Calu3 (cell line): ENCODE data around the gene RAB1B. TPM values are rescaled to one million over a fixed set of nuclear protein-coding genes. Genes with fewer than 3 reads are reported as not detected.

Experiments
- Bru-seq: library from RNA; stranded (reverse); fragments of 400-500 nt; gene quantifications from one replicate; lab custom pipeline; 2021; lab: Mats Ljungman, UMichigan
- BruChase-seq, 2 experiments: library from RNA; stranded (reverse); fragments of 400-500 nt; gene quantifications; one replicate each; lab custom pipeline; 2021; lab: Mats Ljungman, UMichigan
- BruUV-seq: library from RNA; stranded (reverse); fragments of 400-500 nt; replicated peaks from 2 replicates; lab custom pipeline; 2021; lab: Mats Ljungman, UMichigan
- CTCF ChIA-PET: fragments of 300-600 bp; sonication (Branson Sonifier 250); formaldehyde crosslinking; loops from one replicate; lab custom pipeline; 2022; ENCODE audit warnings: antibody characterized with exemption; lab: Charles Lee
- DNase-seq: peaks from one replicate; pipeline ENCODE4 v3.0.0; 2022
- H3K27ac Mint-ChIP-seq: one replicate; pipeline ENCODE4 v1.8.0; 2022; ENCODE audit warnings: mixed read lengths; ENCODE audit not compliant: unreplicated experiment
- H3K27me3 Mint-ChIP-seq: one replicate; pipeline ENCODE4 v1.8.0; 2022; ENCODE audit warnings: mixed read lengths; ENCODE audit not compliant: unreplicated experiment
- H3K36me3 Mint-ChIP-seq: one replicate; pipeline ENCODE4 v1.8.0; 2022; ENCODE audit warnings: mild to moderate bottlenecking, moderate library complexity, mixed read lengths; ENCODE audit not compliant: insufficient read depth, unreplicated experiment
- H3K4me1 Mint-ChIP-seq: one replicate; pipeline ENCODE4 v1.8.0; 2022; ENCODE audit warnings: mild to moderate bottlenecking, low read depth, mixed read lengths; ENCODE audit not compliant: unreplicated experiment
- H3K4me3 Mint-ChIP-seq: one replicate; pipeline ENCODE4 v1.8.0; 2022; ENCODE audit warnings: mild to moderate bottlenecking, low read depth, moderate library complexity, mixed read lengths; ENCODE audit not compliant: unreplicated experiment
- H3K9me3 Mint-ChIP-seq: one replicate; pipeline ENCODE4 v1.8.0; 2022; ENCODE audit warnings: low read depth, mixed read lengths; ENCODE audit not compliant: unreplicated experiment
- intact Hi-C: fragments of 100-400 bp; cut with micrococcal nuclease; formaldehyde crosslinking; loops from one replicate; pipeline ENCODE4 v1.10.0; 2022; ENCODE audit not compliant: unreplicated experiment
- long read RNA-seq: library from polyadenylated mRNA; stranded (forward); transcript quantifications from one replicate; pipeline ENCODE4 v2.0.0, GENCODE V29; 2022
- total RNA-seq: library from RNA; stranded (reverse); gene quantifications from 2 replicates; pipeline ENCODE4 v1.2.3, GENCODE V29; 2022
- TF ChIP-seq, protein P1 (sequence below): fragments of 200-600 bp; IDR thresholded peaks from one replicate; pipeline ENCODE4 v1.8.0; 2022; ENCODE audit warnings: antibody characterized with exemption; ENCODE audit not compliant: unreplicated experiment

Gene RAB1B
- total RNA-seq (144 and 146 TPM in 2 replicates), Bru-seq, nascent RNA (percentile 74 among the genes with signal in this experiment), BruChase-seq, experiment 1, labeled RNA remaining after a 6-hour chase (percentile 93 among the genes with signal in this experiment), BruChase-seq, experiment 2, labeled RNA remaining after a 2-hour chase (percentile 83 among the genes with signal in this experiment)
- long read RNA-seq, partial matches to known transcripts, result 0 of 81 reads
- long read RNA-seq, other reads (novel, unspliced or antisense), result 77 of 81 reads

DNA sequence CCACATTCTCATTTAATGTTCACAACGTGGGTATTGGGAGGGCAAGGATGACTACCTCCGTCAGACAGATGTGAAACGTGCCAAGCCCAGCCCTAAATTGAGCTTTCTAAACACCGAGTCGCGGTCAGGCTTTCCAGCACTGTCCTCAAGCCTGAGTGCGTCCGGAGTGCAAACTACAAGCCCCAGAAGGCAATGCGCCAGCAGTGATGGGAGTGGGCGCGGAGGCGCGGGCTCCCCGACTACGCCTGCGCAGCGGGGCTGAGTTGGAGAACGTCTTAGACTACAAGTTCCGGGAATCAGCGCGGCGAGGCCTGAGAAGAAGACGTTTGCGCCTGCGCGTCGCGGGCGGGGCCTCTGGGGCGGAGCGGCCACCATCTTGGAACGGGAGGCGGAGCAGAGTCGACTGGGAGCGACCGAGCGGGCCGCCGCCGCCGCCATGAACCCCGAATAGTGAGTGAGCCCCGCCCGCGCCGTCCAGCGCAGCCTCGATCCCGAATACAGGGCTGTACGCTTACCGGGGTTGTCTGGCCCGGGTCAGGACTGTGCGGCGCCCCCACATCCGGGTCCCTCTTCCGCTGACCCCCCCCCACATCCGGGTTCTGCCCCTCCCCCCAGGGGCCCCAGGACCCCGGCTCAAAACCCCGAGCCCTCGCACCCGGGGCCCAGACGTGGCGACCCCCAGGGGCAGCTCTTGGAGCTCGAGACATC is at the start of gene RAB1B:
Gene RAB1B, plus strand, starts transcription at position 396 of the 708 bp plus-strand sequence. Its CDS starts 41 bp downstream, at position 437.
- BruUV-seq, result no TSS peak
- intact Hi-C loops, result no loop called here
- no peaks in the 10 kb centered on the region for H3K9me3 Mint-ChIP-seq
- TF ChIP-seq, protein P1, sequence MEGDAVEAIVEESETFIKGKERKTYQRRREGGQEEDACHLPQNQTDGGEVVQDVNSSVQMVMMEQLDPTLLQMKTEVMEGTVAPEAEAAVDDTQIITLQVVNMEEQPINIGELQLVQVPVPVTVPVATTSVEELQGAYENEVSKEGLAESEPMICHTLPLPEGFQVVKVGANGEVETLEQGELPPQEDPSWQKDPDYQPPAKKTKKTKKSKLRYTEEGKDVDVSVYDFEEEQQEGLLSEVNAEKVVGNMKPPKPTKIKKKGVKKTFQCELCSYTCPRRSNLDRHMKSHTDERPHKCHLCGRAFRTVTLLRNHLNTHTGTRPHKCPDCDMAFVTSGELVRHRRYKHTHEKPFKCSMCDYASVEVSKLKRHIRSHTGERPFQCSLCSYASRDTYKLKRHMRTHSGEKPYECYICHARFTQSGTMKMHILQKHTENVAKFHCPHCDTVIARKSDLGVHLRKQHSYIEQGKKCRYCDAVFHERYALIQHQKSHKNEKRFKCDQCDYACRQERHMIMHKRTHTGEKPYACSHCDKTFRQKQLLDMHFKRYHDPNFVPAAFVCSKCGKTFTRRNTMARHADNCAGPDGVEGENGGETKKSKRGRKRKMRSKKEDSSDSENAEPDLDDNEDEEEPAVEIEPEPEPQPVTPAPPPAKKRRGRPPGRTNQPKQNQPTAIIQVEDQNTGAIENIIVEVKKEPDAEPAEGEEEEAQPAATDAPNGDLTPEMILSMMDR, result no peak
- peak within 1 kb of the TSS; percentile 85 for H3K27ac Mint-ChIP-seq
- H3K27me3 Mint-ChIP-seq, result no peaks in the 10 kb centered on the region
- peak; percentile 99 for DNase-seq
- peak within 1 kb of the TSS; percentile 95 for H3K4me3 Mint-ChIP-seq
- CTCF ChIA-PET, result interaction anchor here (0.6 to 1.0 kb wide), 6 partner anchors 10 to 435 kb away, joined by 3 to 9 read pairs (median 4); no protein-coding TSS in a partner anchor
- peaks cover 16% of the 10 kb centered on the region for H3K4me1 Mint-ChIP-seq
- peaks cover 62% of the 10 kb centered on the region for H3K36me3 Mint-ChIP-seq

DNA sequence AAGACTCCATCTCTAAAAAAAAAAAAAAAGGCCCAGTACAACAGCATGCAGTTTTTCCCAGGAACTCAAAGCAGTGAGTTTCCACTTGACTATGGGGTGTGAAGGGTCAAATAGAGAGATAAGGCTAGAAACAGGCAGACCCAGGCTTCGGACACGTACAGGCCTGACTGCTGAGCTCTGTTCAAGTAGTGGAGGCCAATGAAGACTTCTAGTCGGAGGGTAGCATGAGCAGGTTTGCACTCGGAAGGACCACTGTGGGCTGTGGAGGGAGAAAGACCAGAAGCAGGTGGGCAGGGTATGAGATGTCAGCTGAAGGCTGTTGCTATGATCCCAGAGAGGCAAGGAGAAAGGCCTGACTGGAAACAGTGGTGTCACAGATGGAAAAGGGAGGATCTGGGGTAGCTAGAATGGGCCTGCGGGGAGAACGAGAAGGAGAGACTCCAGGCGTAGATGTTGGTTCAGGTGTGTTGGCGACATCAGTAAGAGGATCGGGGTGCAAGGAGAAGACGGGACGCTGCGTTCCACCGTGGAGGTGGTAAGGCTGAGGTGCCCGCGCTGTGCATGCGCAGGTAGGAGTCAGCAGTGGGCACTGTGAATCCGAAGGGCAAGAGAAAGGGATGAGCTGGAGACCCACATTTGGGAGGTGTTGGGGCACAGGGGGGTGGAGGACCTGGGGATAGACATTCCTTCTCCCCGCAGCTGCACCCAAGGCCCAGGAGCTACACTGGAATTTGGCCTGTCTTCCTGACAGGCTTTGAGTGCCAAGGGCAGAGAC is 49.4 kb upstream of the RAB1B start:
- Mint-ChIP-seq H3K27me3 (no peaks in the 10 kb centered on the region), H3K4me3 (no peak overlapping the region), H3K36me3 (peaks cover 5% of the 10 kb centered on the region), H3K27ac (no peak overlapping the region), H3K9me3 (no peaks in the 10 kb centered on the region), H3K4me1 (peaks cover 8% of the 10 kb centered on the region)
- DNase-seq, result no peak
- no TSS peak for BruUV-seq
- TF ChIP-seq, protein P1, result no peak
- intact Hi-C loops, result no loop called here
- CTCF ChIA-PET, result interaction anchor here (0.7 kb wide), 1 partner anchor 443 kb away, joined by 5 read pairs; no protein-coding TSS in a partner anchor

DNA sequence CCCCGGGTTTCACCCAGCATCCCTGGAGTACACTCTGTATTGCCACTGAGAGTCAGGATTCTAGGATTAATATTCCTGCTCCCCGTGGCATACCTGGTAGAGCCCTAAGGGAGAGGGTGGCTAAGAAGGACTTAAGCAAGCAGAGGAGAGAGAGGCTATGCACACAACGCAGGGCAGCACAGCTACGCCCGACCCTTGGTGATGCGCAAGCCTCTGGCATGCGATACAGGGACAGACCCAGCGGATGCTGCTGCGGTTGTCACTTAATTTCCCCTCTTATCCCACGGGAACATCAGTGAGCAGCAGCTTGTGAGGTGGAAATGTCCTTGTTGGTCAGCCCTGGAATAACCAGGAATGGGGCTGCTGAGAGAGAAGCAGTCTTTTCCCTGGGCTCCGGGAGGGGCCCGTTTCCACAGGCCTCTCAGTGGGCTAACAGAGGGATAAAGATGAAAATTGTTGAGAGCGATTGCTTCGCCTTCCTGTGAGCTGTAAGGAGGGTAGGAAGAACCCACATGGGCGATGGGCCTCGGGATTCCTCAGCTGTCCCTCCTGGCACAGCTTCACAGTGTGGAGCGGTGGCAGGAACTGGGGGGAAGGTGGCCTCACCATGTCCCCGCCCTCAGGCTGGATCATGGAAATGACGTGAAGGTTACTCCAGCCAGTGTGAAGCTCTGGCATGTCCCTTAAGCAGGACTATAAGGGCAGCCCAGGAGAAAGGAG is 48.4 kb upstream of the RAB1B start:
- Mint-ChIP-seq H3K9me3 (no peaks in the 10 kb centered on the region), H3K27me3 (no peaks in the 10 kb centered on the region), H3K27ac (no peak overlapping the region), H3K4me1 (peaks cover 8% of the 10 kb centered on the region), H3K36me3 (peaks cover 5% of the 10 kb centered on the region), H3K4me3 (no peak overlapping the region)
- intact Hi-C loops, result no loop called here
- TF ChIP-seq, protein P1, result no peak
- CTCF ChIA-PET, result no interaction called here
- no peak for DNase-seq
- BruUV-seq, result no TSS peak

DNA sequence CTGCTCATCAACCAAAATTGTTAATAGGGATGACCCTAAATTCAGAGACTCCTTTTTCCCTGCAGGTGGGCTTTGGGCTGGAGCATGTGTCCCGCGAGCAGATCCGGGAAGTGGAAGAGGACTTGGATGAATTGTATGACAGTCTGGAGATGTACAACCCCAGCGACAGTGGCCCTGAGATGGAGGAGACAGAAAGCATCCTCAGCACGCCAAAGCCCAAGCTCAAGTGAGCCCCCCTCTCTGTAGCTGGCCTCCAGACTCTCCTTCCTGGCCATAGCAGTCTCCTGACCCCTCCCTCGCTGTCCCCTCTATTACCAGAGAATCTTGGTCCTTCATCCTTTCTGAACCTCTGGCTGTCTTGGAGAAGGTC is 47.9 kb upstream of the RAB1B start:
- peaks cover 5% of the 10 kb centered on the region for H3K36me3 Mint-ChIP-seq
- no peaks in the 10 kb centered on the region for H3K9me3 Mint-ChIP-seq
- no peaks in the 10 kb centered on the region for H3K27me3 Mint-ChIP-seq
- no peak for DNase-seq
- intact Hi-C loops, result no loop called here
- BruUV-seq, result no TSS peak
- no peak overlapping the region for H3K27ac Mint-ChIP-seq
- TF ChIP-seq, protein P1, result no peak
- H3K4me1 Mint-ChIP-seq, result peaks cover 8% of the 10 kb centered on the region
- CTCF ChIA-PET, result no interaction called here
- no peak overlapping the region for H3K4me3 Mint-ChIP-seq
